NCI-H146 treated with DMSO at 0.1 percent for 48 hours (cell line): ENCODE data around the gene SSR3.

Source experiments
- DNase-seq: peaks from one replicate; lab custom pipeline; 2025; ENCODE audit not compliant: unreplicated experiment; lab: John Stamatoyannopoulos, UW

SSR3 gene

DNA sequence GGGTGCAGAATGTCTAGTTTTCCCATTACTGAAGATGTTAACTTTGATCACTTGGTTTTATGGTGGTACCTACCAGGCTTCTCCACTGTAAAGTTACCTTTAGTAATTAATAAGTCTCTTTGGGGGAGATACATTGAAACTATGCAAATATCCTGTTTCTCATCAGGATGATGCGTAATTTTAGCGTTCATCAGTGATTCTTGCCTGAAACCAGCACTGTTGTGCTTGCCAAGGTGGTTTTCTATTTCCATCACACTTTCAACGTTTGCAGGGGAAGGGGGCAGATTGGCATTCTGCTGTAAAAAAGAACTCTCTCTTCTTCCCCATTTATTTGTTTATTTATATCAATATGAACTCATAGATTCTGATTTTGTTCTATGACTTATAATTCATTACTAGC, 61.0 kb downstream of the SSR3 start:
- no peak for DNase-seq

DNA sequence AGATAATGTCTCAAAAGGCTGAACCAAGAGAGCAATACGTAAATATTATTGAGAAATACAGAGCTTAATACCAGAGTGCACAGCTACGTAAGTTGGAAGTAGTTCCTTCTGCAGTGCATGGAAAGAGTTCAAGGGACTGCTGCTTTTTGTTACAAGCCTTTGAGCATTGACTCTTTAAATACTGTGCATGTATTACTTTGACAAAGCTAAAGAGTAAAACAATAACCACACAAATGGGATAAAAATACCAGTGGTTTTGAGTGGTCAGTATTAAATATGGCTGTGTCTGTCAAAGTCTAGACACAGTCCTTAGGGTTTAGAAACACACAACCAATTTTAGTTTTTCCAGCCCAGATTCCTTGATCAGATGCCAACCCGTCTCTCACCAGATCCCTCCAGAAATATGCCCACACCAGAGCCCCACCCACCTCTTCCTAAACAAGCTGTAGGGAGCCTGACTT, 62.1 kb downstream of the SSR3 start:
- no peak for DNase-seq

DNA sequence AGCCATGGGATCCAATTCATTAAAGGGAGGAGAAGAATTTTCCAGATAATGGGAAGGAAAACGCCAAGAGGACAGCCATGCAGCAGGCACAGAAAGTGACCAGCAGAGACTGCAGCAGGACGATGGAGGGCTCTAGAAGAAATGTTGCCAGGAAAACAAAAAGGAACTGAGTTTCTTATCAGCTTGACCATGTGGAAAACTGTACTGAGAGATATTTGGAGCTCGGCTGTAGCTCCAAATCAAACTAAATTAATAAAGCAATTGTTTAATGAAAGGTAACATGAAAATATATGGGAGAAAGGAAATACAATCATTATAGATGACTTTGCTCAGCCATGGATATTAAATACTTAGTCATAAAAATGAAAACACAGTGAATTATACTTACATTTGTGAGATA, 63.7 kb downstream of the SSR3 start:
- no peak for DNase-seq
